ENCODE data around the gene CFAP90. TPM values are rescaled to one million over a fixed set of nuclear protein-coding genes. Genes with fewer than 3 reads are reported as not detected.

The CFAP90 gene
- total and polyA plus RNA-seq, 8 donors: 0.61 to 7.4 (median 1.2) TPM

DNA sequence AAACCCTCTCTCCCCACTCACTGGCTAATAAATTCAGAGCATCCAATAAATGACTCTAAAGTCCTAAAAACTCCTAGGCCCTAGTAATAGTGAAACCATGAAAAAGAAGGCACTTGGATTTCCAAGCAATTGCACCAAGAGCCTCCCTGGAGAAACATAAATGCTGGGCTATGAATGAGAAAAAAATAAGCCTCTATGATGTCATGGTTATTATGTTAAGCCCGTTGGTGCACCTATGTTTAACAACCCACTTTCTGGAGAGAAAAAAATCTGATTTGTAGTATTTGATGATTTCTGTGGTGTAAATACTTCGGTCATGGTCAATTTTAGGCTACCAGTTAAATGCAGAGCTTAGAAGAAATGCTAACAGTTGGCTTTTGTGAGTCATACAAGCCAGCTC lies 8.4 kb downstream of the CFAP90 start:
- FAIRE-seq (no peak), ATAC-seq (no peak), DNase-seq (no peak)
- no peak overlapping the region for H3K4me3 ChIP-seq
- 61 to 74% methylated on average over 2 of the region's 2 CpGs for WGBS, 2 donors
- TF ChIP-seq, protein P1, sequence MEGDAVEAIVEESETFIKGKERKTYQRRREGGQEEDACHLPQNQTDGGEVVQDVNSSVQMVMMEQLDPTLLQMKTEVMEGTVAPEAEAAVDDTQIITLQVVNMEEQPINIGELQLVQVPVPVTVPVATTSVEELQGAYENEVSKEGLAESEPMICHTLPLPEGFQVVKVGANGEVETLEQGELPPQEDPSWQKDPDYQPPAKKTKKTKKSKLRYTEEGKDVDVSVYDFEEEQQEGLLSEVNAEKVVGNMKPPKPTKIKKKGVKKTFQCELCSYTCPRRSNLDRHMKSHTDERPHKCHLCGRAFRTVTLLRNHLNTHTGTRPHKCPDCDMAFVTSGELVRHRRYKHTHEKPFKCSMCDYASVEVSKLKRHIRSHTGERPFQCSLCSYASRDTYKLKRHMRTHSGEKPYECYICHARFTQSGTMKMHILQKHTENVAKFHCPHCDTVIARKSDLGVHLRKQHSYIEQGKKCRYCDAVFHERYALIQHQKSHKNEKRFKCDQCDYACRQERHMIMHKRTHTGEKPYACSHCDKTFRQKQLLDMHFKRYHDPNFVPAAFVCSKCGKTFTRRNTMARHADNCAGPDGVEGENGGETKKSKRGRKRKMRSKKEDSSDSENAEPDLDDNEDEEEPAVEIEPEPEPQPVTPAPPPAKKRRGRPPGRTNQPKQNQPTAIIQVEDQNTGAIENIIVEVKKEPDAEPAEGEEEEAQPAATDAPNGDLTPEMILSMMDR (IDR thresholded peaks at IDR 0.05): no peak
- H3K27ac ChIP-seq: no peak overlapping the region
- no peaks in the 10 kb centered on the region for H3K27me3 ChIP-seq
- intact Hi-C loops (cut with DNase I): no loop called here
- no peaks in the 10 kb centered on the region for H3K9me3 ChIP-seq
- H3K4me1 ChIP-seq: no peaks in the 10 kb centered on the region
- no peaks in the 10 kb centered on the region for H3K36me3 ChIP-seq

DNA sequence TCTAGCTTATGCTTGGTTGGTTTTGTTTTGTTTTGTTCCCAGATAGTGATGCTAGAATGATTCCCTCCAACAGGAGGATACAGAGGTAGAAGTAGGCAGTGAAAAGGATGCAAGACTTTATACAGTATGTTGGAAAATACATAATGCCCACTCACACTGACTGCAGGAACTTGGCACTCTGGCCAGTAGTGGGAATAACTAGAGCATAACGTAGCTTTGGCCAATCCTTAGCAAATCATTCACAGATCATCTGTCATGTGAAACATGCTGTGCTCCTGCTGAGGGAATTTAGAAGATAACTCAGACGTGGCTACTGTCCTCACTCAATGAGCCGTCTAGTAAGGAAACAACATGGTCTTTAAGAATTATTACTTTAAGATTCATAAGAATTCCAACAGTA lies 13.5 kb downstream of the CFAP90 start:
- no peak overlapping the region for H3K27ac ChIP-seq
- intact Hi-C loops (cut with DNase I): no loop called here
- H3K27me3 ChIP-seq: no peaks in the 10 kb centered on the region
- H3K9me3 ChIP-seq: no peaks in the 10 kb centered on the region
- 47 to 49% methylated on average over 3 of the region's 3 CpGs for WGBS, 2 donors
- H3K4me1 ChIP-seq: no peaks in the 10 kb centered on the region
- no peaks in the 10 kb centered on the region for H3K36me3 ChIP-seq
- DNase-seq (no peak), FAIRE-seq (no peak), ATAC-seq (peak in 1 of 4 donors; percentile 20)
- no peak overlapping the region for H3K4me3 ChIP-seq
- TF ChIP-seq, protein P1 (IDR thresholded peaks at IDR 0.05): no peak

DNA sequence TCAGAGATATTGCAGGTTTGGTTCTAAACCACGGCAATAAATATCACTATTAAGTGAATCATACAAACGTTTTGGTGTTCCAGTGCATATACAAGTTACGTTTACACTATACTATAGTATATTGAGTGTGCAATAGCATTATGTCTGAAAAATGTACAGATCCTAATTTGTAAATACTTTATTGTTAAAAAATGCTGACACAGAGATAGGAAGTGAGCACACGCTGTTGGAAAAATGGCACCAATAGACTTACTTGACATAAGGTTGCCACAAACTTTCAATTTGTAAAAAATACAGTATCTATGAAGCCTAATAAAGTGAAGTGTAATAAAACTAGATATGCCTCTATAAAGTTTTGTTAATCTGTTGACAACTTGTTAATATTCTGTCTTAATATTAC lies 16.0 kb downstream of the CFAP90 start:
- intact Hi-C loops (cut with DNase I): no loop called here
- no peak for ATAC-seq
- H3K27ac ChIP-seq: no peak overlapping the region
- H3K4me1 ChIP-seq: no peaks in the 10 kb centered on the region
- no peak for FAIRE-seq
- no peaks in the 10 kb centered on the region for H3K9me3 ChIP-seq
- no peaks in the 10 kb centered on the region for H3K36me3 ChIP-seq
- DNase-seq: no peak
- WGBS, 2 donors: 78 to 88% methylated on average over 4 of the region's 4 CpGs
- TF ChIP-seq, protein P1 (IDR thresholded peaks at IDR 0.05): no peak
- H3K4me3 ChIP-seq: no peak overlapping the region
- H3K27me3 ChIP-seq: no peaks in the 10 kb centered on the region

DNA sequence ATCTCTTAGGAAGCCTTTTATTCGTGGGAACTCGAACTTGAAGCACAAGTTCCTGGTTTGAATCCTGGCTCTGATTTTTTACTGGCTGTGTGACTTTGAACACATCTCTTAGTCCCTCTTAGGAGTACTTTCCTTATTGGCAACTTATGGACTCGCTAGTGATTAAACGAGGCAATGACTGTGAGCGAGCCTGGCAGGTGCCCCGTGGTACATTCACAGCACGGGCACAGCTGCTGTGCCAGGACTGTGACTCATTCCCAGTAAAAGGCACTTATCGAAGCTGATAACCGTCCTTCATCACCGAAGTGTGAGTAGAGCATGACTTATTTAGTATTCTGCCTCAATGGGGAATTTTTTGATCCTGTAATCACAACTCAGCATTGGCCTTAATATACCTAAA lies 22.7 kb downstream of the CFAP90 start:
- H3K4me1 ChIP-seq: no peaks in the 10 kb centered on the region
- 46 to 50% methylated on average over 10 of the region's 10 CpGs for WGBS, 2 donors
- peak; percentile 45 to 95 (median 88) for ATAC-seq
- H3K27ac ChIP-seq: no peak overlapping the region
- H3K27me3 ChIP-seq: no peaks in the 10 kb centered on the region
- no peaks in the 10 kb centered on the region for H3K9me3 ChIP-seq
- TF ChIP-seq, protein P1 (IDR thresholded peaks at IDR 0.05): no peak
- H3K36me3 ChIP-seq: no peaks in the 10 kb centered on the region
- intact Hi-C loops (cut with DNase I): no loop called here
- no peak for FAIRE-seq
- no peak overlapping the region for H3K4me3 ChIP-seq
- peak in 3 of 6 donors; percentile 52 to 71 (median 70) for DNase-seq

DNA sequence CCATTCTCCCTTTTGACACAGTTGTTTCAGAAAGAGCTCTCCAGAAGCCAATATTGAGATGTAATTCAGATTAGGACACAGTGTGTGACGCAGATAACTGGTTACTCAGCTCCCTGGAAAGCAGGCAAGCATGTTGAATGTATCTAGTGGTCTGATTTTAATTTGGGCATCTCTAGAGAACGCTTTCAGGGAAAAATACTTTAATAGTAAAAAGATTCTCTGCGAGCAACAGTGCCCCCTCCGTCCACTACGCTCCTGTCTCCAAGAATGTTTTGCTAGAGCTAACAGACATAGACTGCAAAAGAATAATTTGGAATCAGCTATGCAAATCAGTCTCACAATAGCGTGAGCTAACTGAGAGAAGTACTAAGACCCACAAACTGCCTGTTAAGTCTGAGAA lies 23.3 kb downstream of the CFAP90 start:
- no peaks in the 10 kb centered on the region for H3K4me1 ChIP-seq
- 87 to 89% methylated on average over 6 of the region's 6 CpGs for WGBS, 2 donors
- no peak overlapping the region for H3K4me3 ChIP-seq
- intact Hi-C loops (cut with DNase I): no loop called here
- no peak overlapping the region for H3K27ac ChIP-seq
- no peaks in the 10 kb centered on the region for H3K9me3 ChIP-seq
- H3K27me3 ChIP-seq: no peaks in the 10 kb centered on the region
- FAIRE-seq: no peak
- H3K36me3 ChIP-seq: no peaks in the 10 kb centered on the region
- TF ChIP-seq, protein P1 (IDR thresholded peaks at IDR 0.05): no peak
- no peak for DNase-seq
- peak in 1 of 4 donors; percentile 39 for ATAC-seq

Data from pancreas (tissue), 10 donors.